Lung (tissue), 12 donors: ENCODE measurements around the gene NOXA1. TPM values are rescaled to one million over a fixed set of nuclear protein-coding genes. Genes with fewer than 3 reads are reported as not detected.

Source experiments
- ATAC-seq: fragments of 200-7000 bp; cut with Tn5 transposase; one replicate; pipeline ENCODE4 v1.9.1; 2020; ENCODE audit warnings: moderate number of reproducible peaks; ENCODE audit not compliant: insufficient read depth, low FRiP score
- DNase-seq, 3 donors: peaks; one replicate each; pipeline ENCODE4 v3.0.0-alpha.2; 2013 to 2017
- H3K27ac ChIP-seq, 2 donors: one replicate each; pipeline ENCODE4 v1.5.1; 2013; ENCODE audit warnings: mild to moderate bottlenecking in 2 of 2, moderate library complexity in 2 of 2, control low read depth in 1 of 2, inconsistent platforms in 1 of 2, low read depth in 1 of 2, low read length in 1 of 2
- H3K27me3 ChIP-seq, 3 donors: one replicate each; pipeline ENCODE4 v1.5.1; 2013; ENCODE audit warnings: low read length in 2 of 3; ENCODE audit not compliant: control insufficient read depth in 3 of 3, insufficient read depth in 3 of 3
- H3K36me3 ChIP-seq, 4 donors: one replicate each; pipeline ENCODE4 v1.5.1; 2013; ENCODE audit warnings: low read length in 4 of 4, mild to moderate bottlenecking in 1 of 4, moderate library complexity in 1 of 4; ENCODE audit not compliant: control insufficient read depth in 4 of 4, insufficient read depth in 4 of 4
- H3K4me1 ChIP-seq, 5 donors: one replicate each; pipeline ENCODE4 v1.5.1; 2013; ENCODE audit warnings: low read length in 5 of 5, mild to moderate bottlenecking in 2 of 5, moderate library complexity in 1 of 5; ENCODE audit not compliant: control insufficient read depth in 5 of 5, insufficient read depth in 5 of 5
- H3K4me3 ChIP-seq: one replicate; pipeline ENCODE4 v1.5.1; 2013; ENCODE audit warnings: mild to moderate bottlenecking, control low read depth, moderate library complexity
- H3K9ac ChIP-seq, 2 donors: one replicate each; pipeline ENCODE4 v1.5.1; 2013; ENCODE audit warnings: low read length in 2 of 2, control low read depth in 1 of 2; ENCODE audit not compliant: insufficient read depth in 1 of 2
- H3K9me3 ChIP-seq, 4 donors: one replicate each; pipeline ENCODE4 v1.5.1; 2013; ENCODE audit warnings: low read length in 3 of 4, mild to moderate bottlenecking in 1 of 4, moderate library complexity in 1 of 4; ENCODE audit not compliant: control insufficient read depth in 4 of 4, insufficient read depth in 3 of 4
- CTCF ChIP-seq: IDR thresholded peaks from 2 replicates; pipeline ENCODE4 v1.5.1; 2012; ENCODE audit warnings: mild to moderate bottlenecking; ENCODE audit errors: control extremely low read depth, extremely low read depth
- WGBS, 2 donors: extraction: QIAGEN DNeasy Blood & Tissue Kit; methylation state at CpG; one replicate each; pipeline ENCODE4 v1.1.7; 2013; 5-methylcytosine and 5-hydroxymethylcytosine counted together
- polyA plus RNA-seq, 2 donors: library from polyadenylated mRNA; stranded (reverse); fragments of 200-250 nt; gene quantifications; one replicate each; pipeline ENCODE4 v1.2.1, GENCODE V29; 2013
- total RNA-seq, 2 donors: library from RNA; depleted of rRNA in 1 of 2; stranded (reverse); fragments of >200 nt in 1 of 2; gene quantifications; one replicate each; pipeline ENCODE4 v1.2.1, GENCODE V29; 2014 to 2021
- donor health status: control.
- donor health status: control.
- donor health status: Bipolar disorder and iron deficiency.
- donor health status: healthy.
- donor health status: DM: yes; HTN: yes; CAD: no.

The NOXA1 gene
- total and polyA plus RNA-seq, 4 donors: 2.1 to 11.7 (median 6.6) TPM

DNA sequence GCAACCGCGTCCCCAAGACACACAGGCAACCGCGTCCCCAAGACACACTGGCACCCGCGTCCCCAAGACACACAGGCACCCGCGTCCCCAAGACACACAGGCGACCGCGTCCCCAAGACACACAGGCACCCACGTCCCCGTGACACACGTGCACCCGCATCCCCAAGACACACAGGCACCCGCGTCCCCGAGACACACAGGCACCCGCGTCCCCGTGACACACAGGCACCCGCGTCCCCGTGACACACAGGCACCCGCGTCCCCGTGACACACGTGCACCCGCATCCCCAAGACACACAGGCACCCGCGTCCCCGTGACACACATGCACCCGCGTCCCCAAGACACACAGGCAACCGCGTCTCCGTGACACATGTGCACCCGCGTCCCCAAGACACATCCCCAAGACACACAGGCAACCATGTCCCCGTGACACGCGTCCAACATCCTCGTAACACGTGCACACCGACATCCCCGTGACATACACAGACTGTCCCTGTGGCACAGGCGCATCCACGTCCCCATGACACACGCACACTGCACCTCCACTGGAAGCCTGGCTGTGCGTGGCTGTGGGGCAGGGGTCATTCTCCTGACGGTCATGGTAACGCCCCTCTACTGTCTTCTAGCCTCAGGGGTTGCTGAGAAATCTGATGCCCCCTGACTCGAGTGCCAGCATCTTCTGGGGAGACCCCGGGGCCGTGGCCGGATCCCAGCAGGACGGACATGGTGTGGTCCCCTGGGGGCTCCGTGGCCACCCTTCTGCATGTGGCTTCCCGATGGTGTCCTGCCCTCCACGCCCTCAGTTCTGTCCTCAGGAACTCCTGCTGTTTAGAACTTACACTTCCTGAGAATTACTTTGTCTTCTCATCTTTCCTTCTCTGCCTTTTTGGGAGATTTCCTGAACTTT lies 24.4 kb upstream of the NOXA1 start:
- peaks cover 0 to 3% (median 0%) of the 10 kb centered on the region in 5 donors for H3K4me1 ChIP-seq
- no peak for DNase-seq
- H3K27me3 ChIP-seq: no peaks in the 10 kb centered on the region
- H3K4me3 ChIP-seq: no peak overlapping the region
- H3K36me3 ChIP-seq: peaks cover 0 to 12% (median 5%) of the 10 kb centered on the region in 4 donors
- no peak for TF ChIP-seq CTCF
- H3K9me3 ChIP-seq: peaks cover 0 to 4% (median 0%) of the 10 kb centered on the region in 4 donors
- H3K27ac ChIP-seq: no peak overlapping the region
- ATAC-seq: no peak
- no peak overlapping the region for H3K9ac ChIP-seq
- WGBS, 2 donors: 95 to 96% methylated on average over 59 to 60 of the region's 60 CpGs

- H3K4me3 ChIP-seq: no peak overlapping the region
- ATAC-seq (no peak), DNase-seq (no peak)
- no peak for TF ChIP-seq CTCF
- WGBS, 2 donors: 88 to 90% methylated on average over 11 of the region's 11 CpGs
- H3K9ac ChIP-seq: no peak overlapping the region
- H3K4me1 ChIP-seq: peaks cover 0 to 7% (median 0%) of the 10 kb centered on the region in 5 donors
- peaks cover 0 to 4% (median 0%) of the 10 kb centered on the region in 4 donors for H3K36me3 ChIP-seq
- H3K27ac ChIP-seq: no peak overlapping the region
- H3K9me3 ChIP-seq: peaks cover 0 to under 1% (median 0%) of the 10 kb centered on the region in 4 donors
- H3K27me3 ChIP-seq: no peaks in the 10 kb centered on the region
Measured at GRCh38 chr9:137402746-137403145, 20.4 kb upstream of the NOXA1 start.

DNA sequence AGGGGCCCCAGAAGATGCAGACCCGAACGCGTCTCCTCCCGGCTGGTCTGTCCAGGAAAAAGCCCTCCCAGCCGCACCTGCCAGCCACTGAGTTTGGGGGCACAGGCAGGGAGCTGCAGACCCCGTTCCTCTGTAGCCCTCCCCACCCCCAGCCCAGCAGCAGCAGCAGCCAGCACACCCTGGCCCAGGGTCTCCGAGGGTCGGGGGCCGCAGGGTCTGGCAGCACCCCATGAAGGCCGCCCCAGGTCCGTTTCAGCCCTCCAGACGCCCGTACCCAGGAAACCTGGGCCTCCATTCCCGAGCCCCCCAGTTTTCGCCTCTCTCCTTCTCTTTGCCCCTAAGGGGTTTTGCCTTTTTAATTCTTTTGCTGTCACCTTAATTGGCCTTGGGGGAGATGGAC lies 19.9 kb upstream of the NOXA1 start:
- TF ChIP-seq CTCF: no peak
- 97 to 98% methylated on average over 12 to 15 of the region's 15 CpGs for WGBS, 2 donors
- no peaks in the 10 kb centered on the region for H3K27me3 ChIP-seq
- H3K9me3 ChIP-seq: no peaks in the 10 kb centered on the region
- ATAC-seq (no peak), DNase-seq (no peak)
- H3K4me3 ChIP-seq: no peak overlapping the region
- no peak overlapping the region for H3K27ac ChIP-seq
- no peaks in the 10 kb centered on the region for H3K36me3 ChIP-seq
- H3K4me1 ChIP-seq: peaks cover 0 to 9% (median 0%) of the 10 kb centered on the region in 5 donors
- no peak overlapping the region for H3K9ac ChIP-seq
